IPS-NIHi7 (cell line): Measurements from ENCODE around the gene FXN.
"Not testable (repeated sequence)": the region's sequence is repeated elsewhere in the genome, so short reads cannot be mapped to it uniquely, and the experiment has no call there.

ENCODE experiments used
- DNase-seq: peaks from one replicate; pipeline ENCODE4 v3.0.0; 2012; ENCODE audit warnings: mixed read lengths; ENCODE audit errors: extremely low spot score

The FXN gene

GRCh38 chr9:69103348-69103996 lies 67.9 kb downstream of the FXN start:
- DNase-seq: not testable (repeated sequence)

DNA sequence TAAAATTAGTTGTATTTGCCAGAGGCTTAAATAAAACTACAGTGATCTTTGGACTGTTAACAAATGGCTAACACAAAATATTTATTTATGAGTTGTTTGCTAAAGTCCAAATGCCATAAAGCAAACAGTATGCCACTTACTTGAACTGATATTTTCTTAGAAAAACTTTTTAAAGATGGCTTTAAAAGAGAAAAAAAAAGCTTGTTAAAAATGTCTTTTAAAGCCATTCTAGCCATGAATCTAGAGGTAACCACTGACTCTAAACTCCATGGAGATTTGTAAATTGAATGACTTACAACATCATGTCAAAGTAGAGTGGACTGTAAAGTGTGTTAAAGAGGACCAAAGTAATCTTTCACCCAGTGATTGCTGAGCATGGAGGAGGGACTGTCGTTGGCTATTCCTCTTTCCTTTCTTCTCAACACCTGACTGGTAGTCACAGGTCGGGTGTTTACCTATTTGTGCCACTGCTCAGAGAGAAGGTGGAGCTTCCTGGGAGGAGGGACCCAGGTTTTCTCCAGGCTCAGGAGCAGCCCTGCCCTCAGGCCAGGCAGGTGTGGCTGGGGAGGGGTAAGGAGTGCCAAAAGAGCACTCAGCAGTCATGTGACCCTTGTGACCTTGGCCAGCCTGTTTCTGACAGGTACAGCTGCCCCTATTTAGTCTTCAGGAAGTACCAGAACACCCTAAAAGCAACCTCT lies 69.4 kb downstream of the FXN start:
- peak; percentile 77 for DNase-seq

DNA sequence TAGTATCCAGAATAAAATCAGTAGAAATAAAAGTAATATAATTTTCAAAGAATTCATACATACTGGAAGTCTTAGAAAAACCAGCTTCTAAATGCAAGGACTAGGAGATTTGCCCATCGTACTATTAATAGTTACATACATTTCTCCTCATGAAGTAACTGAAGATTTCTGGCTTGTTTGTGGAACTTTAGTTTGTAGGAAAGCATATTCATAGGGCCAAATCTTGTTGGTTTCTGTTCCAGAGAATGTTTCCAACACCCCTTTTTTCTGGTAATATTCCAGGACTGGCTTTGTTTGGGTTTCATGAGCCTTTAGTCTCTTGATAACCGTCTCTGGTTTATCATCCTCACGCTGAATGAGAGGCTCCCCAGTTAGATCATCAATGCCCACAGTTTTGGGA lies 72.2 kb downstream of the FXN start:
- no peak for DNase-seq

GRCh38 chr9:69108706-69109105 lies 73.2 kb downstream of the FXN start:
- DNase-seq: not testable (repeated sequence)

- DNase-seq: no peak
Observed at GRCh38 chr9:69109152-69109551, 73.6 kb downstream of the FXN start.

- DNase-seq: not testable (repeated sequence)
Observed at GRCh38 chr9:69112646-69113045, 77.1 kb downstream of the FXN start.

- no peak for DNase-seq
Observed at GRCh38 chr9:69115621-69116020, 80.1 kb downstream of the FXN start.

- no peak for DNase-seq
Observed at GRCh38 chr9:69118656-69119055, 83.1 kb downstream of the FXN start.

DNA sequence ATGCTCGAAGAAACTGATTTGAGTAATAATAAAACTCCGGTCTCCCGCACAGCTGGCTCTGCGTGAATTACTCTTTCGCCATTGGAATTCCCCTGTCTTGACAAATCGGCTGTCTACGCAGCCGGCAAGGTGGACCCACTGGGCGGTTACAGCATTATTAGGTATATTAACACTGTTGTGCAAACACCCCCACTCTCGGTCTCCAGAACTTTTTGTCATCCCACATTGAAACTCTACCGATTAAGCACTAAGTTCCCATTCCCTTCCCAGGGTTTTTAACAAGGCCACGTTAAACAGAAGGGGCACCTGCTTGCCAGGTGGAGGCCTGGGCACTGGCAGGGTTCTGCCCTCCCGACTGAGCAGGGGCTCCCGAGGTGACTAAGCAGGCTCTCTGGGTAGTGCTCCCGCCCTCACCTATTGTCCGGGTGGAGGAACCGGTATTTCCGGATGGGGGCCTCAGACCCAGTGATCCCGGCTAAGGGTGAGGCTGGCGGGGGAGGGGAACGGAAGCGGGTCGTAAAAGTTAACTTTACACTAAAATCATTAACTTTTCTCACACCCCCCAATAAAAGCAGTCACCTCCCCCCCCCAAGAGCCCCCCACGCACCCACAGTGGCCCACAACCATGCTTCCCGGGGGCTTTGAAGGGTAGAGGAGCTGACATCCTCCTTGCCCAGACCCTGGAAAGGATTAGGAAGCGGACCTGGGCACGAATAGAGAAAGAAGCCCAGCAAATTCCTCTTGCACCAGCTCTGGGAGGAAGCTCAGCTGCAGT lies 85.0 kb downstream of the FXN start:
- DNase-seq: peak; percentile 89

GRCh38 chr9:69121155-69122081 lies 85.9 kb downstream of the FXN start:
- peak; percentile 51 for DNase-seq

- DNase-seq: peak; percentile 62
Observed at GRCh38 chr9:69122082-69122548, 86.6 kb downstream of the FXN start.

DNA sequence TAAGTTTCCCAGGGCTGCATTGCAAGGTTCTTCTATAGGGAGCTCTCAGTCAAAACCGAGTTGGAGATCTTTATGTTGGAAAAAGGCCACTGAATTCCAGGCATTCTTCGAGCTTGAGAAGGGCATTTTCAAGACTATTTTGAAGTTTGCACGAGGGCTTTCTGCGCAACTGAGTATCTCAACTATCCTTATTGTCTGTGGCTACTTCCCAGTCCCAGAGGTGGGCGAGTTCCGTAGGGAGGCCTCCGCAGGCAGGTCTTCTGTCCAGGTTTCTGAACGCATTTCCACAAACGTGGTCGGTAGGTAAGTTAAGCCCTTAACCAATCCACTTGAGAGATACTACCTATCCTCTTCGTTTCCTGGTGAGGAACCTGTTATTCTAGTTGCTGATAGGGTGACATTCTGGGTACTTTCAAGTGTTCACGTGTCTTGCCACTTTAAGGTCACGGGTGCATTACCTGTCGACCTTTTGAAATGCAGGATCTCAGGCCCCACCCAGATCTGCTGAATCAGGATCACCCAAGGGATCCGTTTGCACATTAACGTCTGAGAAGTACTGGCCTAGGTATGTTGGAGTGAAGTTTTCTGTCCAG lies 87.1 kb downstream of the FXN start:
- DNase-seq: peak; percentile 42

- no peak for DNase-seq
Observed at GRCh38 chr9:69130456-69131441, 95.2 kb downstream of the FXN start.

DNA sequence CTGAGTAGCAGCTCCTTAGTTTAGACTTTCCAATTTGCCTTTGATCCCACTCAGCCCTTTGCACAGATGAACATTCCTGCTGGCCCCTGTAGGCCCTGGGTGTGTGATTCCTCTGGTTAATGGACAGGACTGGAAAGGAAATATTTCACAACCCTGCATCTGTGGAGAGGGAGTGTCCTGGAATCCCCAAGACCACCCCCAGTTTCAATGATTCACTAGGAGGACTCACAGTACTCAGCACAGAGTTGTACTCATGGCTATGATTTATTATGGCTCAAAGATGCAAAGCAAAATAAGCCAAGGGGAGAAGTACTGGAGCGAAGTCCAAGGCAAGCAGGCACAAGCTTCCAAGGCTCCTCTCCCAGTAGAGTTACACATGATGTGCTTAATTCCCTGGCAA lies 96.1 kb downstream of the FXN start:
- no peak for DNase-seq

- no peak for DNase-seq
Observed at GRCh38 chr9:69132361-69132760, 96.8 kb downstream of the FXN start.

DNA sequence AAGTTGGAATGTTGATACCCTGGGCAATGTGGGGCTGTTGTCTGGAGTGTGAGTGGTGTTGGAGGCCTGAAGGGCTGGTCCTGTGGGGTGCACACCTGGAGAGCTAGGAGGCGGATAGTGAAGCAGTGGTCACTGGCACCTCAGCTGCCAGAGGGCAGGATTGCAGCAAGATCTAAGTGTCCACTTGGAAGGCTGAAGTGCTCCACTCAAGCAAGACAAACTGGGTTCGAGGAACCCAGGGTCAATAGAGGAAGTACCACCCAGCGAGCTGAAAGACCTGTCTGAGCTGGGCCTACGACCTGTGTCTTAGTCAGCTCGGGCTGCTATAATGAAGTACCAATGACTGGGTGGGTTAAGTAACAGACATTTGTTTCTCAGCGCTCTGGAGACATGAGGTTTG lies 98.9 kb downstream of the FXN start:
- no peak for DNase-seq

GRCh38 chr9:69136185-69136584 lies 100.6 kb downstream of the FXN start:
- DNase-seq: no peak

GRCh38 chr9:69136779-69137178 lies 101.2 kb downstream of the FXN start:
- DNase-seq: no peak

- DNase-seq: no peak
Observed at GRCh38 chr9:69137311-69137710, 101.8 kb downstream of the FXN start.

GRCh38 chr9:69139596-69139995 lies 104.0 kb downstream of the FXN start:
- DNase-seq: no peak
